DMS153 (cell line): ENCODE data around the gene IRX4.

Source experiments
- DNase-seq: peaks from one replicate; lab custom pipeline; 2025; lab: John Stamatoyannopoulos, UW

The IRX4 gene

GRCh38 chr5:1836176-1836890 is 46.4 kb downstream of the IRX4 start:
- no peak for DNase-seq

DNA sequence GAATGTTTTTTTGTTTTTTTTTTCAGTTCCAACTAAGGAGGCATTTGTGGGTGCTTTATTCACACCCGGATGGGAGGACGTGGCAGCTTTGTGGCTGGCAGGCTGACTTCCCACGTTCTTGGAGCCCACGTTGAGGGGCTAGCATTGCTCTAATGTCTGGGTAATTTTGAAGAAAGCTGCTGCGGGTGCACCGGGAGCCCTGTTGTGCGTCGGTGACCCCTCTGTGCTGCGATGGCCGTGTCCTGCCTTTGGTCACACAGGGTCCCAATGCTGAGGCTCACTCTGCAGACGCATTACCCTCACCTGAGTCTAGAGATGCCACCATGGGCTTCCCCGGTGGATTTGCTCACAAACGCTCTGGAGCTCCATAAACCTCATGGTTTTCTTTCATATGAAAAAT is 47.3 kb downstream of the IRX4 start:
- DNase-seq = no peak

GRCh38 chr5:1834721-1835429 is 47.9 kb downstream of the IRX4 start:
- no peak for DNase-seq

DNA sequence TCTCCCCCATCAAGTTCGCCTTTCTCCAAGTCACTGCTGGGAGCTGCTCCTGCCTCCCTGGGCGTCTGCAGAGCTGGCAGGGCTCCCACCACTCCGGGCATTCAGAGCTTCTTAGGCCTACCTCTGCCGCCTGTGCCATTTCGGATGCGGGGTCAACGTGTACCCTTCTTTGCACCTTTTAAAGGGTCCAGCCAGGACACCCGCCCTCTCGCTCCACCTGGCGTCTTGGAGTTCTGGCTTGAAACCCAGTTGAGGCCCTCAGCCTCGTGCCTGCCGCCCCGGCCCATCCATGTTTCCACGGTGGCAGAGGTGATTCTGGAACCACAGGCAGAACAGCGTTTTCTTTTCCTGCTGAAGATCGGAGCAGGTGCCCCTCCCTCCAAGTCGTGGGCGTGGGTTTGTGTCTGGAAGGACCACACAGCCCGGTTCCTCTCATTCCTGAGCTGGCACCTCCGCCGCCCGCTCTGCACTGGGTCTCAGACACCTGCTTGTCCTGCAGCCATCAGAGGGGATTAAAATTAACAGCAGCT is 48.6 kb downstream of the IRX4 start:
- DNase-seq = no peak

DNA sequence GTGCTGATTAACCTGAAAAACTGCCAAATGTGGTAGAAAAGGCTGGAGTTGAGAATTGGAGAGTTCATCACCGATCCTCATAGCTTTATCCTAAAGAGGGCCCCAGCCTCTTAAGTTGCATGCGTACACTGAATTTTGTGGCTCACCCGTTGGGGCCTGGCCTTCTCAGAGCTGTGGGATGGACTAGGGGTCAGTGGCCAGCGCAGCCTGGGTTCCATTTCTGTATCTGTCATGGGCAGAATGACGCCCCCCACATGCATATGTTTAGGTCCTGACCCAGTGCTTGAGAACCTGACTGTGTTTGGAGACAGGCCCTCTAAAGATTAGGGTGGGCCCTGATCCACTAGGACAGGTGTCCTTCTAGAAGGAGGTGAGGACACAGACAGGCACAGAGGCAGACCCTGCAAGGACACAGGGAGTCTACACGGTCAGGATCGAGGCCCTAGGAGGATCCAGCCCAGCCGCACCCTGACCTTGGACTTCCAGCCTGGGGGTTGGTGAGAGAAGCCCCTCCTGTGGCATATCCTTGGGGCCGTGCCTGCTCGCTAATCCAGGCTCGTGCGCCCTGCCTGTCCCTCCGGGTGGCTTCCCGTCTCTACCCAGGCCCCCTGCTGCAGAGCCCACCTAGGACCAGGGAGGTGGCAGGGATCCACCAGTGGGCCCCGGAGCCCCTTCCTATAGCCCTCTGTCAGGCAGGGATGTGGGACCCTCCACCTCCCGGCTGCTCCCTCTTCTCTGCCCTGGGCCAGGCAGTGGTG is 49.3 kb downstream of the IRX4 start:
- no peak for DNase-seq

DNA sequence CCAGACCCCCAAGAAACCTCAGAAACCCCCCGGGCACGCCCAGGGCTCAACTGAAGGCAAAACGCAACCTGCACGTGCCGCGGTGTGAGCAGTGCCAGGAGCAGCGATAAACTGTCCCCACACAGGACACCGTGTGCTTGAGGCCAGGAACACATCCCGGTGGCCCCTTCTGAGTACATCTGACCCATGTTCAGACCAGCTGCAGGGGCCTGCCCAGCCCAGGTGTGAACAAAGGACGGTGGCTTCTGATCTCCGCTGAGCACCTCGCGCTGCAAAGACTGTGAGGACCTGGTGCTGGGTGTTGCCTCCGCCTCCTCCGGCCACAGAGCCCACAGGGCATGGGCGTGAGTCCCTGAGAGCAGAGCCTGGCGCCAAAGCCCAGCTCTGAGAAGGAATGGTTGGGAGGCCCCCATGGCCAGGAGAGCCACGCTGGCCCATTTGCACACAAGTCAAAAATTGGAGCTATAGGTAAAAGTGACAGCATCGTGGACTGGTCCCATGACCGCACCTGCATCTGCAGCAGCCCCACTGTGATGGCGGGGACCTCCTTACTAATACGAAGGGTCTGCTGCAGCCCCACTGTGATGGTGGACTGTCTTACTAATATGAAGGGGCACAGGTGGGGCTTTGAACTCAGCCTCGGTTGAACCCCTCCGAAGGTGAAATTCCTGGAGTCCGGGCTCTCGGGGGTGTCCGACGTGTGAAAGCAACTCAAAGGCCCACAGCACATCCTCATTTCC is 50.0 kb downstream of the IRX4 start:
- no peak for DNase-seq

GRCh38 chr5:1831677-1832313 is 50.9 kb downstream of the IRX4 start:
- DNase-seq = no peak

DNA sequence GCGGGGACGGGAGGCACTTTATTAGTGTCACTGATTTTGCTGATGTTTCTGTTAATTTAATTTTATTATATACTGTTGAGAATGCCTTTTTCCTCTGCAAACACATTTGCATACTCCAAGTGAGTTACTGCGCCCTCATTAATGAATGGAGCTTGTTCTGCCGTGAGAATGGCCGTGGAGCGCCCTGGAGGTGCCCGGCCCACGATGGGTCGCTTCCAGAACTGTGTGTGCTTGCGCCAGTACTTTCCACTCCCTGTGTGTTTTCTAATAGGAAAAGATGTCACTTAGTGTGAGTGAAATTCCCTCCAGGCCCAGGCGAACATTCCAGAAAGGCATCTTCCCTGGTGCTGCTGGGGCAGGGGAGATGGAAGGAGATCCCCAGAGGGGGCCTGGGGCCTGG is 51.5 kb downstream of the IRX4 start:
- no peak for DNase-seq

- DNase-seq = no peak
These were observed 52.0 kb downstream of the IRX4 start for GRCh38 chr5:1830571-1831228.

- DNase-seq = no peak
These were observed 54.8 kb downstream of the IRX4 start for GRCh38 chr5:1827886-1828397.
